HEK293 (cell line): Measurements from ENCODE around the gene CCDC92.

Experiments
- KLF9 ChIP-seq: fragments of 450-650 bp; formaldehyde crosslinking; IDR thresholded peaks from 2 replicates; pipeline ENCODE4 v1.5.1; 2016; ENCODE audit warnings: missing biosample characterization, missing genetic modification characterization, low read depth
- ZBTB10 ChIP-seq: fragments of 450-650 bp; formaldehyde crosslinking; IDR thresholded peaks from 2 replicates; pipeline ENCODE4 v1.5.1; 2016; ENCODE audit warnings: missing biosample characterization, missing genetic modification characterization
- ZBTB20 ChIP-seq: fragments of 450-650 bp; formaldehyde crosslinking; IDR thresholded peaks from 2 replicates; pipeline ENCODE4 v1.5.1; 2016; ENCODE audit warnings: missing biosample characterization, missing genetic modification characterization
- TF ChIP-seq, protein P1 (sequence below): fragments of 450-650 bp; formaldehyde crosslinking; IDR thresholded peaks from 2 replicates; pipeline ENCODE4 v1.5.1; 2016; ENCODE audit warnings: missing biosample characterization, missing genetic modification characterization

- TF ChIP-seq, protein P1, sequence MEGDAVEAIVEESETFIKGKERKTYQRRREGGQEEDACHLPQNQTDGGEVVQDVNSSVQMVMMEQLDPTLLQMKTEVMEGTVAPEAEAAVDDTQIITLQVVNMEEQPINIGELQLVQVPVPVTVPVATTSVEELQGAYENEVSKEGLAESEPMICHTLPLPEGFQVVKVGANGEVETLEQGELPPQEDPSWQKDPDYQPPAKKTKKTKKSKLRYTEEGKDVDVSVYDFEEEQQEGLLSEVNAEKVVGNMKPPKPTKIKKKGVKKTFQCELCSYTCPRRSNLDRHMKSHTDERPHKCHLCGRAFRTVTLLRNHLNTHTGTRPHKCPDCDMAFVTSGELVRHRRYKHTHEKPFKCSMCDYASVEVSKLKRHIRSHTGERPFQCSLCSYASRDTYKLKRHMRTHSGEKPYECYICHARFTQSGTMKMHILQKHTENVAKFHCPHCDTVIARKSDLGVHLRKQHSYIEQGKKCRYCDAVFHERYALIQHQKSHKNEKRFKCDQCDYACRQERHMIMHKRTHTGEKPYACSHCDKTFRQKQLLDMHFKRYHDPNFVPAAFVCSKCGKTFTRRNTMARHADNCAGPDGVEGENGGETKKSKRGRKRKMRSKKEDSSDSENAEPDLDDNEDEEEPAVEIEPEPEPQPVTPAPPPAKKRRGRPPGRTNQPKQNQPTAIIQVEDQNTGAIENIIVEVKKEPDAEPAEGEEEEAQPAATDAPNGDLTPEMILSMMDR: 0 out of 2 replicates have a peak, but pooled peaks have one; percentile 9
- TF ChIP-seq KLF9 (tag by site-specific recombination) (no peak; the same call in 1 of the 2 replicates), ZBTB20 (tag by site-specific recombination) (peak; percentile 69; the same call in 1 of the 2 replicates), ZBTB10 (tag by site-specific recombination) (peak; percentile 74)
Measured at GRCh38 chr12:123973552-123974341, 1.1 kb upstream of the CCDC92 start.
